OCI-LY1 (cell line): Measurements from ENCODE around the gene CREB5.

Experiments used
- H2AFZ ChIP-seq: fragments of 200-600 bp; sonication (generic), shearing (Covaris generic); 2 replicates; pipeline ENCODE4 v1.6.0; 2014; ENCODE audit warnings: antibody characterized with exemption, mild to moderate bottlenecking, low read length
- H3F3A ChIP-seq: fragments of 200-600 bp; sonication (generic), shearing (Covaris generic); 2 replicates; pipeline ENCODE4 v1.6.0; 2014; ENCODE audit warnings: mild to moderate bottlenecking, antibody characterized with exemption, low read length, moderate library complexity; ENCODE audit not compliant: insufficient read depth
- H3K27ac ChIP-seq: fragments of 200-600 bp; sonication (generic); 2 replicates; pipeline ENCODE4 v1.5.1; 2014; ENCODE audit warnings: low read length, mixed run types, mild to moderate bottlenecking, low read depth; ENCODE audit not compliant: poor library complexity, severe bottlenecking
- H3K27me3 ChIP-seq: fragments of 200-600 bp; sonication (generic); 2 replicates; pipeline ENCODE4 v1.6.0; 2014; ENCODE audit warnings: antibody characterized with exemption, mild to moderate bottlenecking, low read length, moderate library complexity; ENCODE audit not compliant: insufficient read depth
- H3K36me3 ChIP-seq: fragments of 200-600 bp; sonication (generic); 2 replicates; pipeline ENCODE4 v1.6.1; 2014; ENCODE audit warnings: mild to moderate bottlenecking, antibody characterized with exemption, low read length, moderate library complexity, mixed read lengths; ENCODE audit not compliant: insufficient read depth
- H3K4me1 ChIP-seq: fragments of 200-600 bp; sonication (generic); 2 replicates; pipeline ENCODE4 v1.5.1; 2014; ENCODE audit warnings: mild to moderate bottlenecking, low read length, moderate library complexity; ENCODE audit not compliant: insufficient read depth, severe bottlenecking
- H3K4me2 ChIP-seq: fragments of 200-600 bp; sonication (generic), shearing (Covaris generic); 2 replicates; pipeline ENCODE4 v1.6.1; 2014; ENCODE audit warnings: low read length
- H3K4me3 ChIP-seq: fragments of 200-600 bp; sonication (generic); 2 replicates; pipeline ENCODE4 v1.5.1; 2014; ENCODE audit warnings: low read length, low read depth, mild to moderate bottlenecking, mixed read lengths; ENCODE audit not compliant: poor library complexity, severe bottlenecking
- H3K79me2 ChIP-seq: fragments of 200-600 bp; shearing (Covaris generic); 2 replicates; pipeline ENCODE4 v1.6.1; 2016; ENCODE audit warnings: mixed run types, low read length, mixed read lengths; ENCODE audit not compliant: insufficient read depth
- H3K9ac ChIP-seq: fragments of 200-600 bp; sonication (generic), shearing (Covaris generic); 2 replicates; pipeline ENCODE4 v1.6.1; 2014; ENCODE audit warnings: mild to moderate bottlenecking, low read length, mixed read lengths
- H3K9me2 ChIP-seq: fragments of 200-600 bp; sonication (generic), shearing (Covaris generic); 2 replicates; pipeline ENCODE4 v1.6.1; 2014; ENCODE audit warnings: low read depth, mild to moderate bottlenecking, low read length, mixed read lengths
- H3K9me3 ChIP-seq: fragments of 200-600 bp; shearing (Covaris generic); 2 replicates; pipeline ENCODE4 v1.6.1; 2014; ENCODE audit warnings: low read length, mixed read lengths
- H4K20me1 ChIP-seq: fragments of 200-600 bp; sonication (generic), shearing (Covaris generic); 2 replicates; pipeline ENCODE4 v1.6.0; 2016; ENCODE audit warnings: mild to moderate bottlenecking, low read length; ENCODE audit not compliant: insufficient read depth
- EZH2 ChIP-seq: fragments of 200-600 bp; sonication (generic), shearing (Covaris generic); IDR thresholded peaks from 2 replicates; pipeline ENCODE4 v1.8.0; 2017; ENCODE audit warnings: borderline replicate concordance, mixed run types, mild to moderate bottlenecking, antibody characterized with exemption, low read length, moderate library complexity, mixed read lengths
- TF ChIP-seq, protein P1 (sequence below): fragments of 200-600 bp; sonication (generic), shearing (Covaris generic); IDR thresholded peaks from 2 replicates; pipeline ENCODE4 v1.5.1; 2017; ENCODE audit warnings: mild to moderate bottlenecking, antibody characterized with exemption, low read length, moderate library complexity, mixed read lengths

The CREB5 gene

DNA sequence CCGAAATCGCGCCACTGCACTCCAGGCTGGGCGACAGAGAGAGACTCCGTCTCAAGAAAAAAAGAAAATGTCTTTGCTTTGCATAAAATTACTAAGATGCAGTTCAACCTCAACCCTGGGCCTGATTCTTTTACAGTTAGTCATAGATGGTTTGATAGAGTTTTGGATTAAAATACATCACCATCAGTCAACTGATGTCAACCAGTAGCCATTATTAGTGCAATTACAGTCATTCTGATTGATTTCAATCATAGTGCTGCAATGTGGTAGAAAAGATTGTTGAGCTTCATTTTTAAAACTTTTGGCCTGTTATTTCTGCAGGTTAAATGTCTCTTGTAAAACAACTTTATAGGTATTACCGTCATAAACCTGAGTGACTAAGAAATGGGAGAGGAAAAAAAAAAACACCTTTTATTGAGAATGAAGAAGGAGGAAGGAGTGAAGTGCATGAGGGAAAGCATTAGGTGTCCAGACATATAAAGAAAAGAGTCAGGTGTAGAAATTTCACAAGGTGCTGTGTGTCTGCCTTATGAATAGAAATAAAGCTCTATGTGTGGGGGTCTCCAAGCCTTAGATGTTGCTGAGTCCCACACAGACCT is 395.2 kb downstream of the CREB5 start:
- Histone ChIP-seq H3K4me1 (peaks cover 28% of the 10 kb centered on the region), H2AFZ (no peak overlapping the region), H3K36me3 (peaks cover 24% of the 10 kb centered on the region), H3K27me3 (no peaks in the 10 kb centered on the region), H3K4me3 (no peak overlapping the region), H3K9me2 (no peaks in the 10 kb centered on the region), H3K9me3 (no peaks in the 10 kb centered on the region), H4K20me1 (no peaks in the 10 kb centered on the region), H3K27ac (no peak overlapping the region), H3K79me2 (no peaks in the 10 kb centered on the region), H3K9ac (no peak overlapping the region), H3K4me2 (no peak overlapping the region), H3F3A (no peaks in the 10 kb centered on the region)
- TF ChIP-seq, protein P1, sequence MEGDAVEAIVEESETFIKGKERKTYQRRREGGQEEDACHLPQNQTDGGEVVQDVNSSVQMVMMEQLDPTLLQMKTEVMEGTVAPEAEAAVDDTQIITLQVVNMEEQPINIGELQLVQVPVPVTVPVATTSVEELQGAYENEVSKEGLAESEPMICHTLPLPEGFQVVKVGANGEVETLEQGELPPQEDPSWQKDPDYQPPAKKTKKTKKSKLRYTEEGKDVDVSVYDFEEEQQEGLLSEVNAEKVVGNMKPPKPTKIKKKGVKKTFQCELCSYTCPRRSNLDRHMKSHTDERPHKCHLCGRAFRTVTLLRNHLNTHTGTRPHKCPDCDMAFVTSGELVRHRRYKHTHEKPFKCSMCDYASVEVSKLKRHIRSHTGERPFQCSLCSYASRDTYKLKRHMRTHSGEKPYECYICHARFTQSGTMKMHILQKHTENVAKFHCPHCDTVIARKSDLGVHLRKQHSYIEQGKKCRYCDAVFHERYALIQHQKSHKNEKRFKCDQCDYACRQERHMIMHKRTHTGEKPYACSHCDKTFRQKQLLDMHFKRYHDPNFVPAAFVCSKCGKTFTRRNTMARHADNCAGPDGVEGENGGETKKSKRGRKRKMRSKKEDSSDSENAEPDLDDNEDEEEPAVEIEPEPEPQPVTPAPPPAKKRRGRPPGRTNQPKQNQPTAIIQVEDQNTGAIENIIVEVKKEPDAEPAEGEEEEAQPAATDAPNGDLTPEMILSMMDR: no peak
- TF ChIP-seq EZH2: no peak

DNA sequence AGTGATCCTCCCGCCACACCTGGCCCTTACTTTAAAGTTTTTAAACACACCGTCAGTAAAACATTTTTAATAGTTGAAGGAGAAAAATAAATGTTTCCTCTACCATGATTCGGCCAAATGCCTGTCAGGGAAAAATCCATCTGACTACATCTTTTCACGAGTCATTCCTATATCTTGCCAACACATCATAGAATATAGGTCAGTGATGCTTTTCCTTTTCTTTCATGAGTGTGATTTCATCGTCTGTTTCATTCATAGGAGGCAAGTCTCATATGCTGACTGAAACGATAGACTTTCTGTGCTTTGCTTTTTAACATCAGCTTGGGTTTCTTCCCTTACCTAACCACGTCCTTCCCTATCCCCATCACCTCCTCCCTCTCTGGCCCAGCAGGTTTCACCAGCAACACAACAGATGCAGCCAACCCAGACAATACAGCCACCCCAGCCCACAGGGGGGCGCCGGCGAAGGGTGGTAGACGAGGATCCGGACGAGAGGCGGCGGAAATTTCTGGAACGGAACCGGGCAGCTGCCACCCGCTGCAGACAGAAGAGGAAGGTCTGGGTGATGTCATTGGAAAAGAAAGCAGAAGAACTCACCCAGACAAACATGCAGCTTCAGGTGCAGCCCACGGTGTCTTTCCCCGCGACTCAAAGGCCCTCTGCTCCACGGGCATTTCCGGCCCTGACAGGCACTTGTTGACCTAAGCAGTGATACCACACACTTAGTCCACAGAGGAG is 396.6 kb downstream of the CREB5 start:
- Histone ChIP-seq H3K4me2 (peak overlapping the region; percentile 31), H3K27ac (peak overlapping the region; percentile 76), H3K79me2 (no peaks in the 10 kb centered on the region), H3K9me2 (no peaks in the 10 kb centered on the region), H3K36me3 (peaks cover 22% of the 10 kb centered on the region), H2AFZ (no peak overlapping the region), H3K9ac (no peak overlapping the region; the same call in 1 of the 2 replicates), H3K4me3 (peak overlapping the region; percentile 0), H4K20me1 (no peaks in the 10 kb centered on the region), H3F3A (no peaks in the 10 kb centered on the region), H3K4me1 (peaks cover 41% of the 10 kb centered on the region), H3K27me3 (no peaks in the 10 kb centered on the region), H3K9me3 (no peaks in the 10 kb centered on the region)
- TF ChIP-seq EZH2: no peak
- TF ChIP-seq, protein P1: peak; percentile 93

DNA sequence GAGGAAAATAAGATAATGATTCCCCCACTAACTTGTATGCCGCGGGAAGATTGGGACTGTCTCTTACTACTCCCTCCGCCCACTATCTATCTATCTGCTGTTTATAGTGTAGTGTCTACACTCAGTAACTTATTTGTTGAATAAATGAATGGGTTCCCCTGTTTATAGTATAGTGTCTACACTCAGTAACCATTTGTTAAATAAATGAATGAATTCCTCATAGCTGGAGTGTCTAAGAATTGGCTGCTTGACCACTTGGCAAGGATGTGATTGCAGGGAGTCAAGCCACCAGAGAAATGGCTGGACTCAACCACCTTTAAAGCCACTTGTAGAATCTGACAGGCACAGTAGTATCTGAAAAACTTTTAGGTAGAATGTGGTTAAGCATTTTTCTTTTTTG is 398.7 kb downstream of the CREB5 start:
- H3F3A ChIP-seq: no peaks in the 10 kb centered on the region
- no peaks in the 10 kb centered on the region for H3K9me3 ChIP-seq
- H3K79me2 ChIP-seq: no peaks in the 10 kb centered on the region
- H3K4me1 ChIP-seq: peaks cover 61% of the 10 kb centered on the region
- H3K36me3 ChIP-seq: peaks cover 8% of the 10 kb centered on the region; the same call in 1 of the 2 replicates
- TF ChIP-seq EZH2: no peak
- TF ChIP-seq, protein P1: no peak
- no peaks in the 10 kb centered on the region for H3K9me2 ChIP-seq
- H2AFZ ChIP-seq: no peak overlapping the region
- H3K4me3 ChIP-seq: no peak overlapping the region
- H3K27me3 ChIP-seq: no peaks in the 10 kb centered on the region
- no peaks in the 10 kb centered on the region for H4K20me1 ChIP-seq
- no peak overlapping the region for H3K27ac ChIP-seq
- H3K9ac ChIP-seq: no peak overlapping the region
- H3K4me2 ChIP-seq: no peak overlapping the region
